ENCODE results near the gene ZCCHC24. TPM values are rescaled to one million over a fixed set of nuclear protein-coding genes. Genes with fewer than 3 reads are reported as not detected.

Gene ZCCHC24
- total RNA-seq, 1 donor from 2014 or later: 4.0 TPM

- no peak for DNase-seq (ENCODE audit: low read depth in 2 of 2)
Observed at GRCh38 chr10:79411546-79412495, 33.6 kb downstream of the ZCCHC24 start.

- DNase-seq (ENCODE audit: low read depth in 2 of 2): no peak
Observed at GRCh38 chr10:79410315-79411094, 34.9 kb downstream of the ZCCHC24 start.

- no peak for DNase-seq (ENCODE audit: low read depth in 2 of 2)
Observed at GRCh38 chr10:79409726-79410085, 35.7 kb downstream of the ZCCHC24 start.

- no peak for DNase-seq (ENCODE audit: low read depth in 2 of 2)
Observed at GRCh38 chr10:79409038-79409725, 36.2 kb downstream of the ZCCHC24 start.

- peak in 1 of 2 donors; percentile 63 for DNase-seq (ENCODE audit: low read depth in 2 of 2)
Observed at GRCh38 chr10:79407811-79408795, 37.3 kb downstream of the ZCCHC24 start.

GRCh38 chr10:79407423-79407796, 38.0 kb downstream of the ZCCHC24 start:
- no peak for DNase-seq (ENCODE audit: low read depth in 2 of 2)

- no peak for DNase-seq (ENCODE audit: low read depth in 2 of 2)
Observed at GRCh38 chr10:79406683-79407422, 38.6 kb downstream of the ZCCHC24 start.

GRCh38 chr10:79405995-79406515, 39.4 kb downstream of the ZCCHC24 start:
- DNase-seq (ENCODE audit: low read depth in 2 of 2): no peak

- no peak for DNase-seq (ENCODE audit: low read depth in 2 of 2)
Observed at GRCh38 chr10:79405221-79405994, 40.0 kb downstream of the ZCCHC24 start.

- DNase-seq (ENCODE audit: low read depth in 2 of 2): no peak
Observed at GRCh38 chr10:79404690-79405131, 40.7 kb downstream of the ZCCHC24 start.

- peak; percentile 17 to 61 for DNase-seq (ENCODE audit: low read depth in 2 of 2)
Observed at GRCh38 chr10:79404231-79404609, 41.2 kb downstream of the ZCCHC24 start.

GRCh38 chr10:79403441-79404230, 41.8 kb downstream of the ZCCHC24 start:
- DNase-seq (ENCODE audit: low read depth in 2 of 2): peak; percentile 35 to 56

GRCh38 chr10:79402951-79403350, 42.5 kb downstream of the ZCCHC24 start:
- DNase-seq (ENCODE audit: low read depth in 2 of 2): no peak

- no peak for DNase-seq (ENCODE audit: low read depth in 2 of 2)
Observed at GRCh38 chr10:79402625-79402946, 42.8 kb downstream of the ZCCHC24 start.

- peak in 1 of 2 donors; percentile 40 for DNase-seq (ENCODE audit: low read depth in 2 of 2)
Observed at GRCh38 chr10:79401015-79401921, 44.2 kb downstream of the ZCCHC24 start.

GRCh38 chr10:79400146-79401004, 45.0 kb downstream of the ZCCHC24 start:
- DNase-seq (ENCODE audit: low read depth in 2 of 2): peak; percentile 34 to 64

Measured in lung microvascular endothelial cell (primary cell).